AG04450 (cell line): ENCODE data around the gene ACTR3. TPM values are rescaled to one million over a fixed set of nuclear protein-coding genes. Genes with fewer than 3 reads are reported as not detected.

Experiments used
- CTCF ChIA-PET: fragments of 300-600, 350-600 bp; formaldehyde crosslinking; extraction: SDS; loops from one replicate; lab custom pipeline; 2022; ENCODE audit warnings: antibody characterized with exemption, inconsistent platforms; lab: Charles Lee
- POLR2A ChIA-PET: fragments of 350-600 bp; formaldehyde crosslinking; extraction: SDS; loops from one replicate; lab custom pipeline; 2021; ENCODE audit warnings: antibody characterized with exemption, inconsistent platforms; lab: Yijun Ruan, JAX
- DNase-seq: peaks from one replicate; pipeline ENCODE4 v3.0.0-alpha.2; 2011; ENCODE audit warnings: low read depth, low spot score
- H3K27ac ChIP-seq: one replicate; pipeline ENCODE4 v1.5.1; 2012; ENCODE audit warnings: low read depth, low read length, control low read depth
- H3K27me3 ChIP-seq: one replicate; pipeline ENCODE4 v1.6.0; 2012; ENCODE audit warnings: low read length; ENCODE audit not compliant: control insufficient read depth, insufficient read depth
- H3K4me3 ChIP-seq: 2 replicates; pipeline ENCODE4 v1.5.1; 2011; ENCODE audit warnings: mild to moderate bottlenecking, low read depth, low read length, control low read depth
- H3K9me3 ChIP-seq: 2 replicates; pipeline ENCODE4 v1.5.1; 2012; ENCODE audit warnings: low read length; ENCODE audit not compliant: control insufficient read depth, insufficient read depth
- polyA plus RNA-seq: library from polyadenylated mRNA; depleted of rRNA; stranded (reverse); fragments of >200 nt; gene quantifications from 2 replicates; pipeline ENCODE4 v1.2.3, GENCODE V29; 2011
- TF ChIP-seq, protein P1 (sequence below): IDR thresholded peaks from 2 replicates; pipeline ENCODE4 v1.5.1; 2011; ENCODE audit warnings: low read depth, low read length, control low read depth, inconsistent platforms

The ACTR3 gene
- polyA plus RNA-seq, 1 experiment, result 536 TPM

DNA sequence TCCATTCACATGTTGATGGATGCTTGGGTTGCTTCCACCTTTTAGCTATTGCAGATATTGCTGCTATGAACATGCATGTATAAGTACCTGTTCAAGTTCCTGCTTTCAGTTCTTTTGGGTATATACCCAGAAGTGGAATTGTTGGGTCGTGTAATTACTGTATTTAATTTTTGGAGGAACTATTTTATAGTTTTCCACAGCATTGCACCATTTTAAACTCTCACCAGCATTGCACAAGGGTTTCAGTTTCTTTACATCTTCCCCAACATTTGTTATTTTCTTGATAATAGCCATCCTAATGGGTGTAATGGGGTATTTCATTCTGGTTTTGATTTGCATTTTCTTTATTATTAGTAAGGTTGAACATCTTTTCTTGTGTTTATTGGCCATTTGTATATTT lies 16.0 kb downstream of the ACTR3 start:
- CTCF ChIA-PET, result no interaction called here
- H3K27me3 ChIP-seq, result no peaks in the 10 kb centered on the region
- H3K9me3 ChIP-seq, result no peaks in the 10 kb centered on the region
- no peak for DNase-seq
- TF ChIP-seq, protein P1, sequence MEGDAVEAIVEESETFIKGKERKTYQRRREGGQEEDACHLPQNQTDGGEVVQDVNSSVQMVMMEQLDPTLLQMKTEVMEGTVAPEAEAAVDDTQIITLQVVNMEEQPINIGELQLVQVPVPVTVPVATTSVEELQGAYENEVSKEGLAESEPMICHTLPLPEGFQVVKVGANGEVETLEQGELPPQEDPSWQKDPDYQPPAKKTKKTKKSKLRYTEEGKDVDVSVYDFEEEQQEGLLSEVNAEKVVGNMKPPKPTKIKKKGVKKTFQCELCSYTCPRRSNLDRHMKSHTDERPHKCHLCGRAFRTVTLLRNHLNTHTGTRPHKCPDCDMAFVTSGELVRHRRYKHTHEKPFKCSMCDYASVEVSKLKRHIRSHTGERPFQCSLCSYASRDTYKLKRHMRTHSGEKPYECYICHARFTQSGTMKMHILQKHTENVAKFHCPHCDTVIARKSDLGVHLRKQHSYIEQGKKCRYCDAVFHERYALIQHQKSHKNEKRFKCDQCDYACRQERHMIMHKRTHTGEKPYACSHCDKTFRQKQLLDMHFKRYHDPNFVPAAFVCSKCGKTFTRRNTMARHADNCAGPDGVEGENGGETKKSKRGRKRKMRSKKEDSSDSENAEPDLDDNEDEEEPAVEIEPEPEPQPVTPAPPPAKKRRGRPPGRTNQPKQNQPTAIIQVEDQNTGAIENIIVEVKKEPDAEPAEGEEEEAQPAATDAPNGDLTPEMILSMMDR, result no peak
- POLR2A ChIA-PET, result no interaction called here
- H3K4me3 ChIP-seq, result no peak overlapping the region
- no peak overlapping the region for H3K27ac ChIP-seq

- no peaks in the 10 kb centered on the region for H3K9me3 ChIP-seq
- no peak overlapping the region for H3K27ac ChIP-seq
- no peak for DNase-seq
- TF ChIP-seq, protein P1, result no peak
- POLR2A ChIA-PET, result no interaction called here
- H3K4me3 ChIP-seq, result no peak overlapping the region
- CTCF ChIA-PET, result no interaction called here
- no peaks in the 10 kb centered on the region for H3K27me3 ChIP-seq
These were observed 16.8 kb downstream of the ACTR3 start for GRCh38 chr2:113906647-113907046.

GRCh38 chr2:113907297-113907696 lies 17.4 kb downstream of the ACTR3 start:
- no peak overlapping the region for H3K4me3 ChIP-seq
- TF ChIP-seq, protein P1, result no peak
- no peak overlapping the region for H3K27ac ChIP-seq
- DNase-seq, result no peak
- CTCF ChIA-PET, result no interaction called here
- no peaks in the 10 kb centered on the region for H3K27me3 ChIP-seq
- H3K9me3 ChIP-seq, result no peaks in the 10 kb centered on the region
- POLR2A ChIA-PET, result no interaction called here

GRCh38 chr2:113910110-113910717 lies 20.3 kb downstream of the ACTR3 start:
- H3K27me3 ChIP-seq, result no peaks in the 10 kb centered on the region
- POLR2A ChIA-PET, result interaction anchor here (1.1 kb wide), 1 partner anchor 11 kb away, joined by 3 read pairs; no protein-coding TSS in a partner anchor
- CTCF ChIA-PET, result no interaction called here
- H3K9me3 ChIP-seq, result no peaks in the 10 kb centered on the region
- no peak overlapping the region for H3K4me3 ChIP-seq
- no peak overlapping the region for H3K27ac ChIP-seq
- TF ChIP-seq, protein P1, result no peak
- DNase-seq, result no peak

DNA sequence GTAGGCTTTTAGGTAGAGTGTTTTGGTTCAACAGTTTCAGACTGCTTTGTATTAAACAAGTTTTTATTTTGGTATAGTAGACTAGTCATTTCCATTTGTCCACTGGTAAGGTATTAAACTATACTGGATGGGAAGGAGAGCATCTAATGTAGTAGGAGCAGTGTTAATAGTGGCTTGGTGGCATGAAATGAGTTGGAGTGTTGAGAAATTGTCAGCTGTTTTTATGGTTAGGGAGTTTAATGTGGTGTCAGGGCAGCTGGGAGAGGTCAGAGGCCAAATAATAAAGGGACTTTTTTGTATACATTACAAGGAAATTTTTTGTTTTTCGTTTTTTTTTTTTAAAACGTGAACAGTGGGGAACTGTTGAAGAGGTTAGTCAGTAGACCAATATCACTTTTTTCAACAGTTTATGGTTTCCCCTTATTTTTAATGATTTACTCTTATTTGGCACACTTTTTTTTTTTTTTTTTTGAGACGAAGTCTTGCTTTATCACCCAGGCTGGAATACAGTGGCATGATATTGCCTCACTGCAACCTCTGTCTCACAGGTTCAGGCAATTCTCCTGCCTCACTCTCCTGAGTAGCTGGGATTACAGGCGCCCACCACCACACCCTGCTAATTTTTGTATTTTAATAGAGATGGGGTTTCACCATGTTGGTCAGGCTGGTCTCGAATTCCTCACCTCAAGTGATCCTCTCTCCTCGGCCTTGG lies 21.2 kb downstream of the ACTR3 start:
- Histone ChIP-seq H3K4me3 (no peak overlapping the region), H3K27ac (no peak overlapping the region), H3K27me3 (no peaks in the 10 kb centered on the region), H3K9me3 (no peaks in the 10 kb centered on the region)
- TF ChIP-seq, protein P1, result no peak
- ChIA-PET POLR2A (interaction anchor here (0.7 kb wide), 1 partner anchor 110 kb away, joined by 8 read pairs; no protein-coding TSS in a partner anchor), CTCF (interaction anchor here (0.7 to 0.8 kb wide), 2 partner anchors 52 to 81 kb away, joined by 3 to 4 read pairs; no protein-coding TSS in a partner anchor)
- DNase-seq, result no peak
